Myocyte (in vitro differentiated cells): ENCODE measurements around the gene ERICH4. TPM values are rescaled to one million over a fixed set of nuclear protein-coding genes. Genes with fewer than 3 reads are reported as not detected.
"Not testable (repeated sequence)": the region's sequence is repeated elsewhere in the genome, so short reads cannot be mapped to it uniquely, and the experiment has no call there.

ENCODE experiments used
- DNase-seq: peaks from one replicate; pipeline ENCODE4 v3.0.0-alpha.2; 2012; ENCODE audit warnings: low read depth
- total RNA-seq: library from RNA; depleted of rRNA; stranded (reverse); fragments of >200 nt; gene quantifications from 2 replicates; pipeline ENCODE4 v1.2.3, GENCODE V29; 2014

Gene ERICH4
- total RNA-seq, 1 donor from 2014 or later: not detected

GRCh38 chr19:41476583-41476982 lies 33.6 kb downstream of the ERICH4 start:
- no peak for DNase-seq

GRCh38 chr19:41478171-41478570 lies 35.2 kb downstream of the ERICH4 start:
- no peak for DNase-seq

- no peak for DNase-seq
Measured at GRCh38 chr19:41478875-41479756, 36.2 kb downstream of the ERICH4 start.

GRCh38 chr19:41479757-41480191 lies 36.8 kb downstream of the ERICH4 start:
- peak; percentile 2 for DNase-seq

GRCh38 chr19:41480336-41480735 lies 37.4 kb downstream of the ERICH4 start:
- no peak for DNase-seq

GRCh38 chr19:41484822-41485221 lies 41.9 kb downstream of the ERICH4 start:
- DNase-seq: no peak

GRCh38 chr19:41486953-41487352 lies 44.0 kb downstream of the ERICH4 start:
- not testable (repeated sequence) for DNase-seq

GRCh38 chr19:41492843-41493242 lies 49.9 kb downstream of the ERICH4 start:
- DNase-seq: no peak

Other genes starting within 250 kb of the ERICH4 start
- gene CYP2S1, start 249.9 kb upstream of the ERICH4 start, total RNA-seq: not detected in 2 replicates
- 24.8 and 27.0 TPM in 2 replicates for gene AXL, start 223.9 kb upstream of the ERICH4 start, total RNA-seq
- 78.6 and 81.4 TPM in 2 replicates for gene HNRNPUL1, start 178.8 kb upstream of the ERICH4 start, total RNA-seq
- 16.0 and 17.4 TPM in 2 replicates for gene CCDC97, start 133.0 kb upstream of the ERICH4 start, total RNA-seq
- 12.3 and 17.1 TPM in 2 replicates for gene TGFB1, start 89.2 kb upstream of the ERICH4 start, total RNA-seq
- gene B9D2, start 79.0 kb upstream of the ERICH4 start, total RNA-seq: 3.5 and 5.0 TPM in 2 replicates
- gene TMEM91, start 66.6 kb upstream of the ERICH4 start, total RNA-seq: 0.59 and 1.7 TPM in 2 replicates
- gene EXOSC5, start 45.8 kb upstream of the ERICH4 start, total RNA-seq: 22.2 and 35.4 TPM in 2 replicates
- gene BCKDHA, start 45.3 kb upstream of the ERICH4 start, total RNA-seq: 53.4 and 77.7 TPM in 2 replicates
- not detected in 2 replicates for gene B3GNT8, start 15.8 kb upstream of the ERICH4 start, total RNA-seq
- 36.2 and 43.2 TPM in 2 replicates for gene DMAC2, start 3.2 kb upstream of the ERICH4 start, total RNA-seq
- gene CEACAM21, start 133.0 kb downstream of the ERICH4 start, total RNA-seq: not detected in 2 replicates
- not detected in 2 replicates for gene CEACAM4, start 183.9 kb downstream of the ERICH4 start, total RNA-seq
- gene CEACAM7, start 245.1 kb downstream of the ERICH4 start, total RNA-seq: not detected in 2 replicates